ENCODE data around the gene PCID2.

GRCh38 chr13:113158946-113159345 lies 49.5 kb downstream of the PCID2 start:
- no peak for TF ChIP-seq CTCF (IDR thresholded peaks at IDR 0.05; ENCODE audit: poor library complexity, severe bottlenecking)
- no peak for TF ChIP-seq EP300 (conservative IDR thresholded peaks at IDR 0.05; ENCODE audit: poor library complexity, severe bottlenecking)
- no peak for TF ChIP-seq TAF1 (IDR thresholded peaks at IDR 0.05; ENCODE audit: low read depth)
